CD4-positive, alpha-beta T cell treated with Interleukin-15 for 1 hour (primary cell): ENCODE data around the gene PAQR5.

Source experiments
- DNase-seq: peaks from one replicate; pipeline ENCODE4 v3.0.0-alpha.2; 2020

The PAQR5 gene

DNA sequence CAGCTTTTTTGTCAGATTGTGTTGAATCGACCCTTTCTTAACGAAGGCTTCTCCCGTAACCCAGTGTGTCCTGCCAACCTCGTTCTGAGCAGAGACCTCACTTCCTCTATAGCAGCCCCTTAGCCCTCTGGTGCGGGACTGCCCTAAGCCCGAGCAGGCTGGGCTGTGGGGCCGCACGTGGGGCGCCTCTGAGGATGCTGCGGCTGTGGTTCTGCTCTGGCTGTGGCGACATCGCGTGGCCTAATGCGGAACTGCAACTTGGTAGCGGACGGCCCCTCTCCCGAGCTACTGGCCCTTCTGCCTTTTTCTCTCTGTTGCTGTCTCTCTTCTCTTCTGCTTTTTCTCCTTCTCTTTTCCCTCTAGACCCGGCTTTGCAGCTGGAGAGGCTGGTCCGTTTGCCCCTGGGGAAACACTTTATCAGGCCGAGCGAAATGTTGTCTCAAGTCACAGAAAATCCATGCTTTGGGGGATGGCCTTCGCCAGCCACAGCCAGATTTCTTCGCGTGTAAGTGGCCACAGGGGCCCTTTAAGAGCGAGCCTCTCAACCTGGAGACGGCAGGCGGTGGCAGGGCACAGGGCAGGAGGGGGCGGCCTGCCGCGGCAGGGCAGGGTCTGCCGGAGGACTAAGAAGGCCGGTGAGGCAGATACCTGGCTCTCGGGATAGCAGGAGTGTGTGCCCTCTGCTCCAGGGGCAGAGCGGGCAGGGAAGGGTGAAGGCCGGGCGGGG is 96.0 kb downstream of the PAQR5 start:
- DNase-seq = peak; percentile 75

DNA sequence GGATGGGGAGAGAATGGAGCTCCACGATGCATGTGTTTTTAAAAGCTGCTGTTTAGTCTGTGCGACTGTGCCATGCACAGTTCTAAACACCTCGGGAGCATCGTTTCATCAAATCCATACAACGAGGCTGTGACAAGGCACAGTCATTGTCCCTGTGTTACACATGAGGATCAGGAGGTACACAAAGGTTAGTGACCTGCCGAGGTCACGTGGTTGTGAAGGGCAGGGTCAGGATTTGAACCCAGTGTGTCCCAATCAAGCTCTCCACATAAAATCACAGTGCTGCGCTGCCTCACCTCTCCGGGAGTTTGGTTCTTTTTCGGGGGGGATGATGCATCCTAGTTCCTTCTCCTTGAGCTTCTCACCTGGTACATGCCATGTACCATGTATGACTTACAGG is 96.7 kb downstream of the PAQR5 start:
- no peak for DNase-seq

DNA sequence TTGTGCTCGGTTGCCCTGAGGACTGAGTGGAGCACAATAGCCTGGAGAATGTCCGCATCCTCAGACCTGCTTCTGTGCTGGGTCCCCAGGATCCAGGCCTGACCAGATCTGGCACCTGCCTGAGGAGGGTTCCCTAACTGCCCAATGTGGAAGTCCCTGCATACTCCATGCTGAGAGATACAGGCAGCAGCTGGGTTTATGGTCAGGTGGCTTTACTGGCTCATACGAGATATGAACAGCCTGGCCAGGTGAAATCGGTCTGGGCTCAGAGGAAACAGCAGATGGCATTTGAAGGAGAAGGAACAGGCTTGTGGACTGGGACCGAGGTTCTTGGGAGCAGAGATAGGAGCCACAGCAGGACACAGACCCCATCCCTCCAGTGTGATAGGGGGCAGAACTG is 97.3 kb downstream of the PAQR5 start:
- no peak for DNase-seq

GRCh38 chr15:69398491-69398891 is 99.8 kb downstream of the PAQR5 start:
- no peak for DNase-seq

- no peak for DNase-seq
Observed at GRCh38 chr15:69400850-69401249, 102.1 kb downstream of the PAQR5 start.

GRCh38 chr15:69402816-69403215 is 104.1 kb downstream of the PAQR5 start:
- no peak for DNase-seq

- DNase-seq = no peak
Observed at GRCh38 chr15:69403594-69403993, 104.9 kb downstream of the PAQR5 start.

DNA sequence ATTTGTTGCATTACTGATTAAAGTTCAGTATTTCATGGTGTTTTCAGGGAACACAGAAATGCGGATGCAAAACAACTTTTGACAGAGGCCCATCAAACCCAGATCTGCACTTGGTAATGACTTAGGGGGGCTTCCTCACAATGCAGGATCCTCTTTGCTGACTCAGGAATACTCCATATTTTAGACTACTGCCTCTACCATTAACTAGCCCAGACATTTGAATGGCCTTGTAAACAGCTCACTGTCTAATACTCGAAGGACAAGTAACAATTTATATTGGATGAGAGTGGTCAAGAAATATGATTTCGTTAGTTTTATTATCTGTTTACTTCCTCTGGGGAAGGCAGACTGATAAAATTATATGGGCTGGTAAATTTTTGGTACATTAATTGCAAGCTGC is 106.4 kb downstream of the PAQR5 start:
- DNase-seq = no peak

DNA sequence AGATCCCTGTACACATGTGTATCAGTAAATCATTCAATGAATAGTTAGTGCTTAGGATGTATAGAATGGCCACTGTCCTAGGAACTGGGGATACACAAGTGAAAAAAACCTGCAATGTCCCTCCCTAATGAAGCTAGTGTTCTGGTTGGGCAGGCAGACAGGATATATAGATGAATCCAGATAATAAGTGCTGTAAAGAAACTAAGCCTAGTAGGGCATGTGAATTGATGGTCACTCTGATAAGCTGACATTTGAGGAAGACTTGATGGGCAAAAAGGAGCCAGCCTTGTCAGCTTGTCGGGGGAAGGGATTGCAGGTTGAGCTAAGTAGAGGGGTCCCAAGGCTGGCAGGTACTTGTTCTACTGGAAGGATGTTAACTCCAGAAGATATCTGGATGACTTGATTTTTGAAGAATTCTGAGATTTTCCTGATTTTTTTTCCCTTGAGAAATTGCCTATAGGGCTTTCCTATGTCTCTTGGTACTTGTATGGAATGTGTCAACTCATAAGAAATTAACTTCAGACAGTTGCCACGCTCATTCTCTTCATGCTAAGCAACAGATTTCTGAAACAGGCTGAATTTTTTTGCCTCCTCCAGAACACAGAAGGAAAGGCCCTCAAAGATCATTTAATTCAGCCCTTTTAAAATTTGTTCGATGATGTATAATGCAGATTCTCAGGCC is 109.1 kb downstream of the PAQR5 start:
- no peak for DNase-seq

DNA sequence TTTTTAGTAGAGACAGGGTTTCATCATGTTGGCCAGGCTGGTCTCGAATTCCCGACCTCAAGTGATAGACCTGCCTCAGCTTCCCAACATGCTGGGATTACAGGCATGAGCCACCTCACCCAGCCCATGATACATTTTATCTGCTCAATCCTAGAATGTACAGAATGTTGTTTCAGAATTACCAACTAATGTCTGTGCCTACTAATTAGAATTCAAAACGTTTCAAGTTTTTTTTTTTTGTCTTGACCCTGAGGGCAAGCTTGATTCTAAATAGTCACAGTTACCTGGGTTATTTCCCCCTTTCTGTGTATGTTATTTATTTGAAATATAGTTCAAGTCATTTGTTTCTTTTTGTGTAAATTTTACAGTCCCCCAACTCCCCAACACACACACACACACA is 110.1 kb downstream of the PAQR5 start:
- DNase-seq = no peak

DNA sequence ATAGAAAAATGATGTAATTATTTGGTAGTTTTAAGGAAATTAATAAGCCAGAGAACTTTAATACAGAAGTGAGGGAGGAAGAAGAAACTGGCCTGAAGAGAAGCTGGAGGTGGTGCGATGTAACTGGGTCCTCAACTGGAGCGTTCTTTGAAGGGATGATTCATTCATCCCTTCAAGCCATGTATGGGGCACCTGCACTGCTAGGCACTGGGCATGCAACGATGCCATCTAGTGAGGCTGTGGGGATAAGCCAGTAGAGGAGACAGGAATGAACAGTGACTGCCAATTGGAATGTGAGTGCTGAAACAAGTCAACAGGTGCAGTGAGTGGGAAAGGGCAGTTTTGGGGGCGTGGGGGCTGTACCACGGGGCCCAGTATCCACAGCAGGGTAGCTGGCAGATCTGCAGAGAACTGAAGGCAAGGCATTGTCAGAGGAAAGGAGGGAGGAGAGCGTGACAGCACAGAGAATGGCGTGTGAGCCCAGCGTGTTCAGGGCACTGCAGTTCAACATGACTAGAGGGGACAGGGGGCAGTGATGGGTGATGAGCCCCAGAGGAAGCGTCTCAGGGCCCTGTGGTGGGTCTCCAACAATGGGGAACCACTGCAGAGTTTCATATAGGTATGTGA is 111.6 kb downstream of the PAQR5 start:
- DNase-seq = no peak

GRCh38 chr15:69412274-69412673 is 113.6 kb downstream of the PAQR5 start:
- no peak for DNase-seq

- no peak for DNase-seq
Observed at GRCh38 chr15:69412701-69413100, 114.0 kb downstream of the PAQR5 start.

DNA sequence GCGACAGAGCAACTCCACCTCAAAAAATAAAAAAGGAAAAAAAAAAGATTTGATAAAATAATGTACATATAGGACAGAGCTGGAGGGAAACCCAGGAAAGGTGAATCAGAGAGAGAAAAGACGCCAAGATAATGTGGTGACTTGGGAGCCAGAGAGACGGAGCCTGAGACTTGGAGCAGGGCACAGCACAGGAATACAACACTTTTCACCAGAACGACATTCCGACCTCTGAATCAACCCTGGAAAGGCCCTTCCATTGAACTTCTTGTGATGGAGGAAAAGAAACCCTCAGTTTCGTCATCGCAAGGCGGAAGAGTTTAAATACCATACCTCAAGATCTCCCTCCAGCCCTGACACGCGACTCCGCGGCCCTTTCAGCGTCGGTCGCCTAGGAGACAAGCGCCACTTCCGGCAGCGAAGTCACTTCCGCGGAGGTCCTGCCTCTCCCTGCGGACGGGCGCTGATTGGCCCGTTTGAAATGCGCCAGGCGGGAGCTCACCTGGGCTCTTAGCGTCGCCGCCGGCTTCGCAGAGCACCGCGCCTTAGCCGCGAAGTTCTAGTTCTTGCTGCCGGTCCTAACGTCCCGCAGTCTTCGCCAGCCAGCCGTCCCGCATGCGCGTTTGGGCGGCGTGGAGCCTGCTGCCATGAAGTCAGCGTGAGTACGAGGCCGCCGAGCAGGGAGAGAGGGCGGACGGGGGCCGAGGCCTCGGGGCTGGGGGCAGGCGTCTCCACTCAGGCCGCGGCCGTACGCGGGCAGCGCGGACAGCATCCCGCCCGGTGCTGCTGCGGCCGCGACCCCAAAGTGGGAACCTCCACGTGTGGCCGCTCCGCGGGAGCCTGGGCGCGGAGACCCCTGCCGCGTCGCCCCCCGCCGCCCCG is 115.3 kb downstream of the PAQR5 start, which contains the start of gene KIF23:
KIF23 (plus strand) TSS at position 528 of the 879 bp plus-strand sequence; CDS start at position 645, 117 bp downstream.
- peak; percentile 94 for DNase-seq

DNA sequence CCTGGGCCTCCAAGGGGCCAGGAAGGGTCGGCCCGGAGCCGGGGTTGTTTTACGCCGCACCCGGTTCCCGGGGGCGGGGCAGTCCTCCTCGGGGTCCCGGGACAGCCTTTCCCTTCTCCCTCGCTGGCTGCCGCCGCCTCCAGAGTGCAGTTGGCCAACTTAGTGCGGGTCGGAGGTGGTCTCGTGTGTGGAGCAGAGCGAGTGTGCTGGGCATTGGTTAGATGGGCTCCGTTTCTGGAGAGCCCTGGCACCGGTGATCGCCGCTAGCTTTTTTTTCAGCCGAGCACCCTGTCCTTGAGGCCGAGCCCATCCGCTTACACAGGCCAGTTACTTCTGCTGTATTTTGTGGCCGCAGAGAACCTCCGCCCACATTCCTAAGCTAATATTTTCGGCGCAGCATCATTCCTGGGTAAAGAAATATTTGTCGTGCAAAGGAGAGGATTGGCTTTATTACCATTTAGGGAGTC is 116.0 kb downstream of the PAQR5 start:
- no peak for DNase-seq

- DNase-seq = no peak
Observed at GRCh38 chr15:69415381-69415780, 116.7 kb downstream of the PAQR5 start.

GRCh38 chr15:69417581-69417980 is 118.9 kb downstream of the PAQR5 start:
- no peak for DNase-seq

DNA sequence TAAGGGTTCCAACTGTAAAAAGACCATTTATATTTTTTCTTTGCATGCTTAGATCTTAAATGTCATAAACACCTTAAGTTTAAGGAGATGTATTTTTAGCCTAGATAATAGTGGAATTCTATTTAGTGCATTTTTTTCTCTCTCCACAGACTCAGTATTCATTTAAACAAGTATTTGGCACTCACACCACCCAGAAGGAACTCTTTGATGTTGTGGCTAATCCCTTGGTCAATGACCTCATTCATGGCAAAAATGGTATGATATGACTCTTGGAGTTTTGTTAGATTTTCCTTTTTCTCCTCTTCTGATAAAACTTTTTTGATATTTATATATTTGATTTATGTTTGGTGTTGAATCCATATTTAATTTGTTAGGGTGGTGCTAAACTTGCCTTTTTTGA is 122.8 kb downstream of the PAQR5 start:
- no peak for DNase-seq

DNA sequence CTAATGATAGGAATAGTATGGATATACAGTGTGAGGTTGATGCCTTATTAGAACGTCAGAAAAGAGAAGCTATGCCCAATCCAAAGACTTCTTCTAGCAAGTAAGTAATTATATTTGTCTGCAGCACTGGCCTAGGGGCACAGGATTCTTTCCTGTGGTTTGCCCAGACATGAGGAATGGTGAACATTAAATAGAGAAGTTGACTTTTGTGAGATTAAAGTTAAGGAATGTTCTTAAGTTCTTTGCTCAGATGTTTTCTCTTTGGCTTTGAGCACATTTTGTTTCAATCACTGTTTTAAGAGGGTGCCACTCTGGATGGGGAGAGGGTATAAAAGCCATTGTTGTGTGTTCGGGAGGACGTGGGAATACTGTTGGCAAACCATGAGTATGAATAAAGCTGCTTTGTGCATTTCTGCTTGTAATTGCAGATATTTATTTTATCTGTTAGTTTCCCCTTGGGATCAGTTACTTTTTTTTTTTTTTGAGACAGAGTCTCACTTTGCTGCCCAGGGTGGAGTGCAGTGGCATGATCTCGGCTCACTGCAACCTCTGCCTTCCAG is 123.7 kb downstream of the PAQR5 start:
- DNase-seq = no peak

DNA sequence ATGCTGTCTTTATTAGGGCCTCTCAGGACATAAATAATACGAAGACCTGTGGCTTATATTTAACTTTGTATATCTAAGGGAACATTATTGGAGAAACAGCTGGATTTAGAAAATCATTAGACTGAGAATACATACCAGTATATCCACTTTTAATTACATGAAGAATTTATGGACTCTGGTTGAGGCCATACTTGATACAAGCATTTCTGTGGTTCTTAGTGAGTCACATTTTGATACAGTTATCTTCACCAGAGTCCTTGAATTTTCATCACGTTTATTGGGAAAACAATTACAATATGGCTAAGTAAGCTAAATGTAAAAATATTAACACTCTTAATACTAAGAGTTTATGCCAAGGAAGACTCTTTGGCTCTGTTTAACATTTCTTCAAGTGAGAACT is 125.3 kb downstream of the PAQR5 start:
- DNase-seq = no peak

DNA sequence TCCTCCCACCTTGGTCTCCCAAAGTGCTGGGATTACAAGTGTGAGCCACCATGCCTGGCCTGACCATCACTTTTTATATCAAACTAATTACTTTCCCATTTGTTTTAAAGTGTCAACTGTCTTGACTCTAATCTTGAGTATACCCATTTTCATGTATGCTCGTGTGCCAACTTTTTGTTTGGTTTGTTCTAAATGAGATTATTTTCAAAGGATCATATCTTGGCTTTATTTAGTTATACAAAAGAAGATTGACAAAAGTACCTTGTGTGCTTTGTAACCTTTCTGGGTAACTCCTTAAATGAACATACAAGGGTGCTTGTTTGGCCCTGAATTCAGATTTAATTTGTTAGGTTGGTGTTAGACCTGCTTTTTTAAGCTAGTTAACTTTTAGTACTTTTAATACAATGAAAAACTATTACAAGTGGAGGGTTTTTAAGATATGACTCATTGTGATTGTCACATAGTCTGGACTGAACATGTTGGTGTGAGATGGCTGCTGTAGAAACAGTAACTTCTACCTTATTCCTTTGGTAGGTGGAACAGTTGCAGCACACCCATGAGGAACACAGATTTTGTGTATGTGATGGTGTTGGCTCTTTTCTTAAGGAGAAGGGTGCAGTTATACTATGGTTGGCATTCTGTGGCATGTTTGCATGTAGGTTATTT is 126.2 kb downstream of the PAQR5 start:
- no peak for DNase-seq

GRCh38 chr15:69433831-69434230 is 135.1 kb downstream of the PAQR5 start:
- no peak for DNase-seq
